HG03135 (cell line): Measurements from ENCODE around the gene ITGB5.

ENCODE experiments used
- ATAC-seq: cut with Tn5 transposase; IDR thresholded peaks from one replicate; pipeline ENCODE4 v1.9.1; 2021; ENCODE audit warnings: mild to moderate bottlenecking, moderate library complexity; ENCODE audit not compliant: unreplicated experiment

The ITGB5 gene

DNA sequence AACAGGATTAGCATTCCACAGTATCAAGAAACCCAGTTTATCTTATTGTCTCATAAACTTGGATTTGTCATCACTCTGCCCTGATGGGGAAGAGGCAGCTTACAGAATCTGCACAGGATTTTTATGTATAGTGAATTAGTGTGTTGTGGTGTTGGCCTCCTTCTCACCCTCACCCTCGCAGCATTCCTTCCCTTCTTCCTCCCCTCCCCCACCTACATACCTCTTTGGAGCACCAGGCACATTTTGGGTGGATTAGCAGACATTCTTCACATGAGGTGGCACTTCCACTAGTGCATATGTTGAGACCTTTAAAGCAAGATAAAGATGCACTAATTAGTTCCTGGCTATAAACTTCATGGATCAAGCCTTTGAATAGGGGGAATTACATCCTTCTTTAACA, 13.9 kb downstream of the ITGB5 start:
- no peak for ATAC-seq

DNA sequence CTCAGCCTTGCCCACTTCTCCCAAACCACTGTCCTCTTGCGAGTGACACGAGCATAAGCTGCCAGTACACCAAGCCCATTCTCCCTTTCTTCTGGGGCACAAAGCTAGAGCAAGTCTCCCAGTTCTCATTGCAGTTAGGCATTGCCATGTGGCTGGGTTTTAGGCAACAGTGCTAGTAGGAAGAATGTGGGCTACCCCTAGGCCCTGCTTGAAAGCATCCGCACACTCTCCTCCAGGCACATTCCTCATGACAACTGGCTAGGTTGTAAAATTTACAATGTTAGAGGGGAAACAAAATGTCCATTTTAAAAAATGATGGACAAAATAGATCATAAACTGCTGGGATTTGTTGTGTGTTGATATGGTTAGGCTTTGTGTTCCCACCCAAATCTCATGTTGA, 19.7 kb downstream of the ITGB5 start:
- ATAC-seq, result no peak

GRCh38 chr3:124862006-124862405, 25.2 kb downstream of the ITGB5 start:
- ATAC-seq, result no peak

DNA sequence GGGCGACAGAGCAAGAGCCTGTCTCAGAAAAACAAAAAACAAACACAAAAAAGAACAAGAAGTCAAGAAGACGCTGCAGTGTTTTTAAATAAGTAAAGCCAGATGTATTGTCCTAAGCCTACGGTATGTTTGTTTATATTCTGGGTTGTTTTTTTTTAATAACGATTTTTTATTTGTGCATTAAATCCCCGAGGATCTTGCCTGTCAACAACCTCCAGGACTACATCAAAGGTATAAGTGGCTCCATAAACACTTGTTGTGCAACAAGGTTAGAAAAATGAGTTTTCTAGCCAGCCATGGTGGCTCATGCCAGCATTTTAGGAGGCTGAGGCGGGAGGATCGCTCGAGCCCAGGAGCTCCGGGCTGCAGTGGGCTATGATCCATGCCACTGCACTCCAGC, 26.1 kb downstream of the ITGB5 start:
- ATAC-seq, result no peak

DNA sequence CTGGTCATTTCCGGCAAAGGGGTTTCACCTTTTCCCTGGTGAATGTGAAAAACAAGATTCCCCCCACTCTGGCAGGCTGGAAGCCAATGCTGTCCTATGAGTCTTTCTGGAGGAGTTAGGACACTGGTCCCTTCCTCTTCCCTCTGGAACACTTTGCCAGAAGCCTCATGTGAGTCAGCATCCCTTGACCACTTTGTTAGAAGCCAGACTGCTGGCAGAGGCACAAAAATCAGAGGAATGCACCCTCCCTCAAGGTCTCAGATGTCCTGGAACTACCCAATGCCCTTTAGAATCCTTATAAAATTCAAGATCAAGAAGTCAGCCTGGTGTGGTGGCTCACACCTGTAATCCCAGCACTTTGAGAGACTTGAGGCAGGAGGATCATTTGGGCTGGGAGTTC, 26.6 kb downstream of the ITGB5 start:
- ATAC-seq, result no peak

DNA sequence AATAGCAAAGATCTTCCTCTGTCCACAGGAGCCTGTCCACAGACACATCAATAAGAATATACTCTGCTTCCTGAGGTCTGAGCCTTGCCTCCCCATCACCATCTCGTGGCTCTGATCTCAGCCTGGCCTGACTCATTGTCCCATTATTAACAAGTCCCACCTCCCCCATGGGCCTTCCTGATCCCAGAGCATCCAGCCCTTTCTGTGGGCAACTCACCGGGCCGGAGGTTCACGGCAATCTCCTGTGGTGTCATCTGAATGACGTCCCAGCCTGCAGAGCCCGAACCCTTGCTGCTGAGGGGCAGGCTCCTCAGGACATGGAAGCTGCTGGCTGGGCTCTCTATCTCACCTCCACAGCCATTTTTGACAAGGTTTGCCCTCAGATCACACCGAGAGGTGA, 28.1 kb downstream of the ITGB5 start:
- no peak for ATAC-seq

DNA sequence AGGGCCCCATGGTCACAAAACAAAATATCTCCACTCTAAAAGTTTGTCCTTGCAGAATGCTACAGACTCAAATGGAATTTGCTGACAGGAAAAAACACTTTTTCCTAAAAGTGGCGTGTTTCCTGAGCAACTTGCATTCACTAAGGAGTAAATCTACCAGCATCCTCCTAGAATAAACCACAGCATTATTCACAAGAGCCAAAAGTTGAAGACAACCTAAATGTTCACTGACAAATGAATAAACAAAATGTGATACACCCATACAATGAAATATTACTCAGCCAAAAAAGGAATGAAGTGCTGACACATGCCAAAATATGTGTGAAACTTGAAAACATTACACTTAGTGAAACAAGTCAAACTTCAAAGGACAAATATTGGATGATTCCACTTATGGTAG, 28.9 kb downstream of the ITGB5 start:
- no peak for ATAC-seq

- no peak for ATAC-seq
These were observed 30.5 kb downstream of the ITGB5 start for GRCh38 chr3:124856677-124857076.

GRCh38 chr3:124854009-124854408, 33.2 kb downstream of the ITGB5 start:
- no peak for ATAC-seq

DNA sequence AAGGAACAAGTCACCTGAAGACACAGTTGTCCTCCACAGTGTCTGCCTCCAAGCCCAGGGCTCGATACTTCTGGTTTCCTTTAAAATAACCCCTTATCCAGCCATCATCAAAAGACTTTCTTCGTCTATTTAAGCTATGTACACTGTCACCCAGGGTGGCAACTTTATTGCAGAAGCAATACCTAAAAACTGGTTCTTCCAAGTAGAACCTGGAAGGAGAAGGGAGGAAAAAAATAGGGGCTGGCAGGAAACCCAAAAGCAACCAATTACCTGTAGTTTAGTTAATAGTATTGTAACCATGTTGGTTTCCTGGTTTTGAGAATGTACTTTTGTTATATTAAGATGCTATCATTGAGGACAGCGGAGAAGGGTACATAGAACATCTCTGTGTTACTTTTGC, 33.7 kb downstream of the ITGB5 start:
- no peak for ATAC-seq

- no peak for ATAC-seq
These were observed 35.3 kb downstream of the ITGB5 start for GRCh38 chr3:124851905-124852304.

DNA sequence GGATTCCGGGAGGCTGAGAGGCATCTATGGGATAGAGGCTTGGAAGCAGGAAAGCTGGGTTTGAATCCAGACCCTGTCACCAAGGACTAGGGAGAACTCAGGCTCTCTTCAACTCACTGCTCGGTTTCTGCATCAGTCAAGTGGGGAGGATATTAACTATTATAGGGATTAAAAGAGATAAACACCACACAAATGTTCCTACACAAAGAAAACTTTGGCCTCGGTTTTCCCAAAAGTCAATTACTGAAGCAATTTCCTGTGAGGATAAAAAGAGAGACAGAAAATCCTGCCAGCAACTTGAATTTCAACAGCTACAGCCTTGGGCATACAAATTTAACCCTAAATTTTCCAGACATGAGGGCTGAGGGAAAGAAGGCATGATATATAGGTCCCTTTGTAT, 36.0 kb downstream of the ITGB5 start:
- no peak for ATAC-seq

GRCh38 chr3:124850633-124851032, 36.5 kb downstream of the ITGB5 start:
- no peak for ATAC-seq

DNA sequence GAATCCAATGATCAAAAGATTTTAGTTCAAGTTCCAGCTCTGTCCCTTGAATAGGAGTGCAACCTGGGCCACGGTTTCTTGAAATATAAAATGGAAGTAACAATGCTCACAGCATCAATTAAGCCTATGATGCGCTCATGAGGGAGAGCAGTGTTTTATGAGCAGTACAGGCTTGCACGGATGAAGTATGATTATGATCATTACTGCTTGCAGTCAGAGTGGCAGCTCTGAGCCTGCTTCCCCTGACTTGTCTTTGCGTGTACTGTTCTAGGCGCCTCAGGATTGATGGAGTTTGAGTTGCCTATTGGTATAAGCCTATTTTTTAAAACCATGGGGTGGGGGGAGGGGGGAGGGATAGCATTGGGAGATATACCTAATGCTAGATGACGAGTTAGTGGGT, 37.0 kb downstream of the ITGB5 start:
- ATAC-seq, result no peak

- no peak for ATAC-seq
These were observed 38.9 kb downstream of the ITGB5 start for GRCh38 chr3:124848300-124848699.

DNA sequence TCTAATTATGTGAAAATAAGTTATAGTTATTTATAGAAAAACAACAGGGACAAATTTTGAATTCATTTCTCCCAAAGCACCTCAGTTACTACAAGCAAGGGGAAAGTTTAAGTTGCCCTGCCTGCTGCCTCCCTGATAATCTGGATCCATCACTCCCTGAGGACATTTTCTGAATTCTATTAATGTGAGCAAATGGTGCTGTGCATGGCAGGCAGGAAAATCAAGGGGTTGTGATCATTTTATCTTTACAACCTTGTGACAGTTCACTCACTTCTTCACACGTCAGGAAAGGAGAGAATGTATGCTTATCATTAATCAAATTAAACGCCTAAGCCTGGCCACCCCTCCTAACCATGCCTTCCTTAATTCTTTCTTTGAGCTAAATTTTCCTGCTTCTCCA, 39.3 kb downstream of the ITGB5 start:
- no peak for ATAC-seq

DNA sequence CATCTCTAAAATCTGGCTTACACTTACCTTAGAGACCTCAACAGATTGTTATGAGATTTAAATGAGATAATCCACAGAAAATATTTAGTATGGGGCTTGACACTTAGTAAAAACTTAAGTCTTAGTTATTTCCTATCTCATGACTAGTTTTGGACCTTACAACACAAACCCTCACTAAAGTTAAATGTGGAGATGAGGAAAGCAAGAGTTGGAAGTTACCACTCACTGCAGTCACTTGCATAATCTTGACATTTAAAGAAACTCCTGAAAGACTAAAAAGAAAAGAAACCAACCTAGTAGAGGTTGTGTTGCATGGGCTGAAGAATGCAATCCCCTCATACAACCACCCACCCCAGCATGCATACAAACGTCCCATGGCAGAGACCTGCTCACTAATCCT, 40.1 kb downstream of the ITGB5 start:
- ATAC-seq, result no peak

- ATAC-seq, result no peak
These were observed 41.0 kb downstream of the ITGB5 start for GRCh38 chr3:124846189-124846588.

DNA sequence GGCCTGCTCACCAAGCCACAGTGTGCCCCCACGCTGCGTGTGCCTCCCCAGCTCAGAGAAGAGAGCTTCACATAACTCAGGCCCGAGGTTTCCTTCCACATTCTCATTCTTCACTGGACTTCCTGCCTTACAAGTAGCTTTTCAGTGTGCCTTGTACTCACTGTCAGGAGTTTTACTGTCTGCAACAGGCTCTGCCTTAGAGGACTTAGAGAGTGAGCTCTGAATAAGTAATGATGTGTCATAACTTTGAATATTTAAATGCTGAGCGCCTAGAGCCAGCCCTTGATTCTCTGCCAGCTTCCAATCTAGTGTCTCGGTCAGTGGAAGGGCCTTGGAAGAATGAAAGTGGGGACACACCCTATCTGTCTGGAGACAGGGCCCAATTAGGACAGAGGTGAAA, 41.8 kb downstream of the ITGB5 start:
- ATAC-seq, result no peak

GRCh38 chr3:124843506-124844177, 43.5 kb downstream of the ITGB5 start:
- ATAC-seq, result no peak

GRCh38 chr3:124843047-124843446, 44.1 kb downstream of the ITGB5 start:
- no peak for ATAC-seq

DNA sequence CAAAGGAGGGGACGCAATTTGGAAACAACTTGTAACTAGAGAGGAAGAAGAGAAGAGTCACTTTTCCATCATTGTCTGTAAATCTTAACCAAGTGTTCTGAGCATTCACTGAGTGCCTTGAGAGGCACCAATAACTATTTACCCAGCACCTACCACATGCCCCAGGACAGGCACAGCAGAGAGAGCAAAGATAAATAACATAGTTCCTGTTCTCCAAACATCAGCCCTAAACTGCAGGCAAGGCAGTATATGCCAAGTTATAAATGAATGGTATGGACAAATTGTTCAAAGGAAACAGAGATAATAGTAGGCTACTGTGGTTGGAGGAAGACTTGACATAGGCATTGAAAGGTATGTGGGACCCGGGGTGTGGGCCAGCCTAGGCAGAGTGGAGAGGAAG, 45.6 kb downstream of the ITGB5 start:
- no peak for ATAC-seq

- no peak for ATAC-seq
These were observed 46.8 kb downstream of the ITGB5 start for GRCh38 chr3:124840331-124840730.
